ENCODE results near the gene SIRT2.

Gene SIRT2

GRCh38 chr19:38870612-38871011 is 28.8 kb downstream of the SIRT2 start:
- no peak for DNase-seq (ENCODE audit: low spot score)
- H3K27ac ChIP-seq: peak overlapping the region; percentile 42
- no peak for TF ChIP-seq CTCF (conservative IDR thresholded peaks at IDR 0.05; ENCODE audit: low read depth)
- ChIA-PET CTCF (interaction anchor here (0.5 to 0.7 kb wide), 3 partner anchors 10 to 245 kb away, joined by 3 to 4 read pairs (median 4); no protein-coding TSS in a partner anchor), POLR2A (ENCODE audit: low non-redundant PET) (no interaction called here)

GRCh38 chr19:38869836-38870607 is 29.4 kb downstream of the SIRT2 start:
- peak; percentile 90 for TF ChIP-seq CTCF (conservative IDR thresholded peaks at IDR 0.05; ENCODE audit: low read depth)
- ChIA-PET POLR2A (ENCODE audit: low non-redundant PET) (no interaction called here), CTCF (interaction anchor here (0.5 to 0.7 kb wide), 3 partner anchors 9 to 245 kb away, joined by 3 to 4 read pairs (median 4); no protein-coding TSS in a partner anchor)
- H3K27ac ChIP-seq: peak overlapping the region; percentile 42
- DNase-seq (ENCODE audit: low spot score): peak; percentile 20

- CTCF ChIA-PET: interaction anchor here (0.6 to 0.7 kb wide), 2 partner anchors 22 to 96 kb away, joined by 3 to 5 read pairs; no protein-coding TSS in a partner anchor
These were observed 30.1 kb downstream of the SIRT2 start for GRCh38 chr19:38869160-38869835.

GRCh38 chr19:38868551-38868950 is 30.9 kb downstream of the SIRT2 start:
- CTCF ChIA-PET: no interaction called here
- TF ChIP-seq CTCF (conservative IDR thresholded peaks at IDR 0.05; ENCODE audit: low read depth): no peak
- POLR2A ChIA-PET (ENCODE audit: low non-redundant PET): interaction anchor here (0.6 kb wide), 1 partner anchor 10 kb away, joined by 4 read pairs; no protein-coding TSS in a partner anchor
- DNase-seq (ENCODE audit: low spot score): no peak
- H3K27ac ChIP-seq: no peak overlapping the region

More at GRCh38 chr19:38869160-38869835, 30.1 kb downstream of the SIRT2 start:
- POLR2A ChIA-PET (ENCODE audit: low non-redundant PET): interaction anchor here (0.6 kb wide), 1 partner anchor 9 kb away, joined by 4 read pairs; no protein-coding TSS in a partner anchor
- peak overlapping the region; percentile 42 for H3K27ac ChIP-seq
- no peak for DNase-seq (ENCODE audit: low spot score)
- TF ChIP-seq CTCF (conservative IDR thresholded peaks at IDR 0.05; ENCODE audit: low read depth): no peak

- no peak for DNase-seq (ENCODE audit: low spot score)
- H3K27ac ChIP-seq: peak overlapping the region; percentile 12; the same call in 1 of the 2 replicates
- POLR2A ChIA-PET (ENCODE audit: low non-redundant PET): no interaction called here
- no peak for TF ChIP-seq CTCF (conservative IDR thresholded peaks at IDR 0.05; ENCODE audit: low read depth)
- CTCF ChIA-PET: interaction anchor here (0.6 to 0.8 kb wide), 2 partner anchors 64 to 558 kb away, joined by 3 to 9 read pairs; partner anchors contain the start of genes MRPS12 and SARS2
These were observed 32.1 kb downstream of the SIRT2 start for GRCh38 chr19:38867171-38867780.

Data from RWPE1 (cell line).